HG02970 (cell line): ENCODE results near the gene PGBD4.

ENCODE experiments used
- ATAC-seq: cut with Tn5 transposase; IDR thresholded peaks from one replicate; pipeline ENCODE4 v1.9.1; 2021; ENCODE audit warnings: mild to moderate bottlenecking, moderate library complexity, moderate number of reproducible peaks; ENCODE audit not compliant: unreplicated experiment, low FRiP score

The PGBD4 gene

GRCh38 chr15:34101366-34102174 is at the start of gene PGBD4, which contains the start of gene EMC7:
PGBD4 (plus strand) TSS chr15:34102083; CDS start chr15:34102532, 449 bp downstream.
EMC7 (minus strand) TSS chr15:34101862; CDS start chr15:34101839, 23 bp downstream.
- peak; percentile 99 for ATAC-seq

GRCh38 chr15:34054081-34054707 is 47.7 kb upstream of the PGBD4 start:
- no peak for ATAC-seq

GRCh38 chr15:34055868-34056595 is 45.9 kb upstream of the PGBD4 start:
- no peak for ATAC-seq

GRCh38 chr15:34056911-34057310 is 45.0 kb upstream of the PGBD4 start:
- ATAC-seq, result no peak

GRCh38 chr15:34059476-34059875 is 42.4 kb upstream of the PGBD4 start:
- ATAC-seq, result no peak

GRCh38 chr15:34059946-34060345 is 41.9 kb upstream of the PGBD4 start:
- no peak for ATAC-seq

GRCh38 chr15:34064438-34064837 is 37.4 kb upstream of the PGBD4 start:
- no peak for ATAC-seq

GRCh38 chr15:34065261-34065660 is 36.6 kb upstream of the PGBD4 start:
- no peak for ATAC-seq

GRCh38 chr15:34065941-34066340 is 35.9 kb upstream of the PGBD4 start:
- no peak for ATAC-seq

- no peak for ATAC-seq
Measured at GRCh38 chr15:34070003-34070402, 31.9 kb upstream of the PGBD4 start.

- no peak for ATAC-seq
Measured at GRCh38 chr15:34076785-34077184, 25.1 kb upstream of the PGBD4 start.

- no peak for ATAC-seq
Measured at GRCh38 chr15:34078900-34079299, 23.0 kb upstream of the PGBD4 start.

- no peak for ATAC-seq
Measured at GRCh38 chr15:34079904-34080303, 22.0 kb upstream of the PGBD4 start.

GRCh38 chr15:34084086-34084485 is 17.8 kb upstream of the PGBD4 start:
- no peak for ATAC-seq

GRCh38 chr15:34085746-34086145 is 16.1 kb upstream of the PGBD4 start:
- ATAC-seq, result no peak

GRCh38 chr15:34099914-34100313 is 2.0 kb upstream of the PGBD4 start:
- no peak for ATAC-seq

GRCh38 chr15:34102175-34102925 is 467 bp downstream of the PGBD4 start:
- ATAC-seq, result no peak

- ATAC-seq, result no peak
Measured at GRCh38 chr15:34106423-34106822, 4.5 kb downstream of the PGBD4 start.

GRCh38 chr15:34107315-34107714 is 5.4 kb downstream of the PGBD4 start:
- no peak for ATAC-seq
